ENCODE results near the gene ZNF639.

DNA sequence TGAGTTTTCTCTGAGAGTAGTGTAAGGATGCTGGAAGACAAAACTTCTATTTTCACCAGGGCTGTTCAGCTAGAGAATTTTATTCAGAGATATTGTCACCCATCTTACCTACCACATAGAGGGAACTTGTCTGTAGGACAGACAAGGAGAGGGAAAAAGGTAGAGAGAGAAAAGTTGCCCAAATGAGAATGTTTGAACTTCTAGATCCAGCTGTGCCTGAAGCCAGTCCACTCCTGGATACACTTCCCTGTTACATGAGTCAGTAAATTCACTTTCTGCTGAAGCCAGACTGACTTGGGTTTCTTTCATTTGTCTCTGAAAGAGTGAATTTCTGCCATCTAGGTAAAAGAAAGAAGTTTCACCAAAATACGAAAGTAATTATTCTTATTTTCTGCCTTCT, 44.7 kb upstream of the ZNF639 start:
- TF ChIP-seq POLR2A (IDR thresholded peaks at IDR 0.05): no peak
- TF ChIP-seq, protein P1, sequence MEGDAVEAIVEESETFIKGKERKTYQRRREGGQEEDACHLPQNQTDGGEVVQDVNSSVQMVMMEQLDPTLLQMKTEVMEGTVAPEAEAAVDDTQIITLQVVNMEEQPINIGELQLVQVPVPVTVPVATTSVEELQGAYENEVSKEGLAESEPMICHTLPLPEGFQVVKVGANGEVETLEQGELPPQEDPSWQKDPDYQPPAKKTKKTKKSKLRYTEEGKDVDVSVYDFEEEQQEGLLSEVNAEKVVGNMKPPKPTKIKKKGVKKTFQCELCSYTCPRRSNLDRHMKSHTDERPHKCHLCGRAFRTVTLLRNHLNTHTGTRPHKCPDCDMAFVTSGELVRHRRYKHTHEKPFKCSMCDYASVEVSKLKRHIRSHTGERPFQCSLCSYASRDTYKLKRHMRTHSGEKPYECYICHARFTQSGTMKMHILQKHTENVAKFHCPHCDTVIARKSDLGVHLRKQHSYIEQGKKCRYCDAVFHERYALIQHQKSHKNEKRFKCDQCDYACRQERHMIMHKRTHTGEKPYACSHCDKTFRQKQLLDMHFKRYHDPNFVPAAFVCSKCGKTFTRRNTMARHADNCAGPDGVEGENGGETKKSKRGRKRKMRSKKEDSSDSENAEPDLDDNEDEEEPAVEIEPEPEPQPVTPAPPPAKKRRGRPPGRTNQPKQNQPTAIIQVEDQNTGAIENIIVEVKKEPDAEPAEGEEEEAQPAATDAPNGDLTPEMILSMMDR (IDR thresholded peaks at IDR 0.05): no peak

Data from heart left ventricle (tissue), 13 donors.